HepG2 (cell line): ENCODE data around the gene LHFPL2. TPM values are rescaled to one million over a fixed set of nuclear protein-coding genes. Genes with fewer than 3 reads are reported as not detected.

Experiments
- ATAC-seq: fragments of 200-7000 bp; cut with Tn5 transposase; 3 replicates; pipeline ENCODE4 v1.9.1; 2020; ENCODE audit warnings: mild to moderate bottlenecking, moderate library complexity
- BruUV-seq: library from RNA; stranded (reverse); fragments of 400-500 nt; replicated peaks from 2 replicates; lab custom pipeline; 2021; lab: Mats Ljungman, UMichigan
- CTCF ChIA-PET: fragments of 300-600 bp; formaldehyde crosslinking; extraction: SDS; loops from one replicate; lab custom pipeline; 2021; ENCODE audit warnings: low total read pairs, inconsistent platforms, low intra/inter-chr PET ratio; lab: Yijun Ruan, JAX
- POLR2A ChIA-PET: fragments of 350-600 bp; sonication (Branson Sonifier 250); formaldehyde crosslinking; loops from one replicate; lab custom pipeline; 2020; ENCODE audit warnings: antibody characterized with exemption, inconsistent platforms; lab: Yijun Ruan, JAX
- DNase-seq: peaks from one replicate; pipeline ENCODE4 v3.0.0-alpha.2; 2015; ENCODE audit warnings: low spot score
- FAIRE-seq: peaks from 3 replicates; lab custom pipeline; 2011; peaks lifted over from hg19 to GRCh38; lab: Jason Lieb, UNC
- H2AFZ ChIP-seq: one replicate; pipeline ENCODE4 v1.6.1; 2011; ENCODE audit warnings: low read length, inconsistent platforms
- H3K27ac ChIP-seq: fragments of 300-600 bp; 3 replicates; pipeline ENCODE4 v1.8.0; 2011; ENCODE audit warnings: mixed run types, mild to moderate bottlenecking, mixed read lengths, low read length, inconsistent platforms; ENCODE audit not compliant: insufficient read depth; ENCODE audit errors: extremely low read length
- H3K27me3 ChIP-seq, 2 experiments: fragments of 200-600 bp in 1 of 2; 2 replicates in 1 of 2; 3 replicates in 1 of 2; pipeline versions ENCODE4 v1.6.0 to v1.8.0; 2011; ENCODE audit warnings: low read length in 2 of 2, mild to moderate bottlenecking in 2 of 2, moderate library complexity in 2 of 2, inconsistent platforms in 1 of 2; ENCODE audit not compliant: insufficient read depth in 2 of 2, control insufficient read depth in 1 of 2
- H3K36me3 ChIP-seq, 2 experiments: fragments of 200-600 bp in 1 of 2; replicated peaks in 1 of 2; 2 replicates in 1 of 2; 3 replicates in 1 of 2; pipeline versions ENCODE4 v1.5.1 to v1.8.0; 2011; ENCODE audit warnings: low read length in 2 of 2, inconsistent platforms in 1 of 2; ENCODE audit not compliant: insufficient read depth in 2 of 2, control insufficient read depth in 1 of 2
- H3K4me1 ChIP-seq: 2 replicates; pipeline ENCODE4 v1.5.1; 2012; ENCODE audit warnings: low read length, inconsistent platforms; ENCODE audit not compliant: insufficient read depth
- H3K4me2 ChIP-seq: 2 replicates; pipeline ENCODE4 v1.6.0; 2011; ENCODE audit warnings: low read depth, low read length, inconsistent platforms
- H3K4me3 ChIP-seq, 3 experiments: fragments of 200-600 bp in 1 of 3; sonication (generic), shearing (Covaris generic) in 1 of 3; replicated peaks in 1 of 3; 2 replicates each; pipeline ENCODE4 v1.5.1; 2011 to 2016; ENCODE audit warnings: low read length in 3 of 3, inconsistent platforms in 2 of 3, low read depth in 2 of 3, mild to moderate bottlenecking in 2 of 3, control low read depth in 1 of 3, mixed read lengths in 1 of 3; ENCODE audit not compliant: insufficient read depth in 1 of 3
- H3K79me2 ChIP-seq: one replicate; pipeline ENCODE4 v1.6.1; 2011; ENCODE audit warnings: low read length, inconsistent platforms; ENCODE audit not compliant: insufficient read depth
- H3K9ac ChIP-seq: 2 replicates; pipeline ENCODE4 v1.6.0; 2011; ENCODE audit warnings: mild to moderate bottlenecking, low read depth, low read length, inconsistent platforms; ENCODE audit not compliant: insufficient read depth
- H3K9me3 ChIP-seq: 2 replicates; pipeline ENCODE4 v1.5.1; 2012; ENCODE audit warnings: mild to moderate bottlenecking, low read length
- H4K20me1 ChIP-seq: 2 replicates; pipeline ENCODE4 v1.6.0; 2011; ENCODE audit warnings: inconsistent platforms, mild to moderate bottlenecking, low read length, moderate library complexity; ENCODE audit not compliant: insufficient read depth
- XRCC5 ChIP-seq: fragments of 200-400 bp; formaldehyde crosslinking; optimal IDR thresholded peaks from 2 replicates; pipeline ENCODE3; 2017; ENCODE audit warnings: mild to moderate bottlenecking, low read length
- ZNF138 ChIP-seq: sonication (generic); formaldehyde crosslinking; IDR thresholded peaks from 2 replicates; pipeline ENCODE4 v1.5.0; 2020; ENCODE audit warnings: mild to moderate bottlenecking, low read depth, missing genetic modification reagents
- ZNF615 ChIP-seq: sonication (generic); formaldehyde crosslinking; IDR thresholded peaks from 2 replicates; pipeline ENCODE4 v1.5.0; 2020; ENCODE audit warnings: mild to moderate bottlenecking, missing genetic modification reagents, borderline replicate concordance
- WGBS: methylation state at CpG from one replicate; pipeline ENCODE4 v1.1.6; 2017; ENCODE audit warnings: low lambda C conversion rate; 5-methylcytosine and 5-hydroxymethylcytosine counted together
- in situ Hi-C: cut with HindIII; loops from 2 replicates; pipeline ENCODE4 v1.10.0; 2017; ENCODE audit warnings: low pct_unique_long_range_greater_than_20kb; ENCODE audit not compliant: extremely low pct_ligation_motif_present
- intact Hi-C: fragments of 100-400 bp; cut with micrococcal nuclease; formaldehyde crosslinking; loops from one replicate; pipeline ENCODE4 v1.10.0; 2022; ENCODE audit not compliant: unreplicated experiment
- polyA plus RNA-seq, 8 experiments: library from polyadenylated mRNA; depleted of rRNA in 3 of 8; stranded (reverse) in 7 of 8; unstranded in 1 of 8; fragments of >200 nt; fragmentation: Illumina TruSeq in 4 of 8; extraction: Trizol in 4 of 8; gene quantifications; 2 replicates each; pipeline versions ENCODE4 v1.2.1 to v1.2.3, GENCODE V29; 2011 to 2016; ENCODE audit warnings: low read depth in 4 of 8, missing spikeins in 1 of 8, mixed read lengths in 1 of 8; ENCODE audit not compliant: insufficient read depth in 1 of 8
- total RNA-seq, 5 experiments: library from RNA; depleted of rRNA; stranded (reverse); fragments of >200 nt; fragmentation: Illumina TruSeq; extraction: Trizol; gene quantifications; 2 replicates each; pipeline ENCODE4 v1.2.3, GENCODE V29; 2016; ENCODE audit warnings: low read depth in 1 of 5
- TF ChIP-seq, protein P1 (sequence below): sonication (generic); formaldehyde crosslinking; IDR thresholded peaks from 2 replicates; pipeline ENCODE4 v1.8.1; 2023; ENCODE audit warnings: mild to moderate bottlenecking, missing genetic modification reagents
- TF ChIP-seq, protein P2 (sequence below): sonication (generic); formaldehyde crosslinking; IDR thresholded peaks from 2 replicates; pipeline ENCODE4 v1.4.0; 2020; ENCODE audit warnings: missing genetic modification reagents

Gene LHFPL2
- total and polyA plus RNA-seq, 2 of the 13 experiments (the other 11 are each of a cell fraction or from before 2014, with no cell fraction given): 6.0 to 20.0 TPM

DNA sequence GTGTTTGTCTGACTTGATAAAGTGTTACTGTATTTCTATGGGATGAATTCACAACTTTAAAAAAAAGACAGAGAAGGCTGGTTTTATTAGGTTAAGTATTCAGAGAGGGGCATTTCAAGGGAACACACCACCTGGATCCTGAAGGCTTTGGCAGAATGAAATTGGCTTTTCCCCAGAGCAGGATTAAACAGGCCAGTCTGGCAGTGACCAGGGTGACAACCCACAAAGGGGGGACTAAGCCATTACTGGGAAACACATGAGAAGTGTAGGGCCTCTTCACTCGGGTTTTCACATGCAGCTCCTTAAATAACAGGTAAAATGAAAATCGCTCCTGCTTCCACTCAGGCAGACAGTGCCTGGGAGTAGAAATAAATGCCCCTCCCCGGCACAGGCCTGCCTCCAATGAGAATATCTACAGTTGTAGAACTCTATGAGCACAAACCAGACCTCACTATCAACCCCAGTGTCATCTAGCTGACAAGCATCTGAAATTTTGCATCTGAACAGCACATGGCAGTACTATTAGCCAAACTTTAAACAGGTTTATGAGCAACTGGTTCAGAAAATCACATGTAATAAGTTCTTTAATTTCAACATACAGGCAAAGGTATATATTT lies 85.8 kb downstream of the LHFPL2 start:
- TF ChIP-seq ZNF615 (CRISPR knock-in tag): no peak
- no peak for TF ChIP-seq XRCC5
- TF ChIP-seq, protein P1, sequence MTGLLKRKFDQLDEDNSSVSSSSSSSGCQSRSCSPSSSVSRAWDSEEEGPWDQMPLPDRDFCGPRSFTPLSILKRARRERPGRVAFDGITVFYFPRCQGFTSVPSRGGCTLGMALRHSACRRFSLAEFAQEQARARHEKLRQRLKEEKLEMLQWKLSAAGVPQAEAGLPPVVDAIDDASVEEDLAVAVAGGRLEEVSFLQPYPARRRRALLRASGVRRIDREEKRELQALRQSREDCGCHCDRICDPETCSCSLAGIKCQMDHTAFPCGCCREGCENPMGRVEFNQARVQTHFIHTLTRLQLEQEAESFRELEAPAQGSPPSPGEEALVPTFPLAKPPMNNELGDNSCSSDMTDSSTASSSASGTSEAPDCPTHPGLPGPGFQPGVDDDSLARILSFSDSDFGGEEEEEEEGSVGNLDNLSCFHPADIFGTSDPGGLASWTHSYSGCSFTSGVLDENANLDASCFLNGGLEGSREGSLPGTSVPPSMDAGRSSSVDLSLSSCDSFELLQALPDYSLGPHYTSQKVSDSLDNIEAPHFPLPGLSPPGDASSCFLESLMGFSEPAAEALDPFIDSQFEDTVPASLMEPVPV (CRISPR knock-in tag): no peak
- TF ChIP-seq, protein P2, sequence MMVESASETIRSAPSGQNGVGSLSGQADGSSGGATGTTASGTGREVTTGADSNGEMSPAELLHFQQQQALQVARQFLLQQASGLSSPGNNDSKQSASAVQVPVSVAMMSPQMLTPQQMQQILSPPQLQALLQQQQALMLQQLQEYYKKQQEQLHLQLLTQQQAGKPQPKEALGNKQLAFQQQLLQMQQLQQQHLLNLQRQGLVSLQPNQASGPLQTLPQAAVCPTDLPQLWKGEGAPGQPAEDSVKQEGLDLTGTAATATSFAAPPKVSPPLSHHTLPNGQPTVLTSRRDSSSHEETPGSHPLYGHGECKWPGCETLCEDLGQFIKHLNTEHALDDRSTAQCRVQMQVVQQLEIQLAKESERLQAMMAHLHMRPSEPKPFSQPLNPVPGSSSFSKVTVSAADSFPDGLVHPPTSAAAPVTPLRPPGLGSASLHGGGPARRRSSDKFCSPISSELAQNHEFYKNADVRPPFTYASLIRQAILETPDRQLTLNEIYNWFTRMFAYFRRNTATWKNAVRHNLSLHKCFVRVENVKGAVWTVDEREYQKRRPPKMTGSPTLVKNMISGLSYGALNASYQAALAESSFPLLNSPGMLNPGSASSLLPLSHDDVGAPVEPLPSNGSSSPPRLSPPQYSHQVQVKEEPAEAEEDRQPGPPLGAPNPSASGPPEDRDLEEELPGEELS (CRISPR knock-in tag): no peak
- no peak for TF ChIP-seq ZNF138 (CRISPR knock-in tag)
- TF ChIP-seq, all 625 proteins: peak for 0
- no peak overlapping the region for H2AFZ ChIP-seq
- FAIRE-seq: no peak
- in situ Hi-C loops (no loop called here), intact Hi-C loops (no loop called here)
- no peak overlapping the region for H3K27ac ChIP-seq
- peaks cover 3 to 18% of the 10 kb centered on the region in 2 experiments; a peak in 2 of 5 replicates for H3K36me3 ChIP-seq
- DNase-seq: no peak
- POLR2A ChIA-PET: no interaction called here
- TSS peak; percentile 14 for BruUV-seq
- H3K9ac ChIP-seq: no peak overlapping the region
- WGBS: 96% methylated on average over 3 of the region's 3 CpGs
- no peaks in the 10 kb centered on the region for H3K9me3 ChIP-seq
- H3K4me3 ChIP-seq: no peak overlapping the region
- peaks cover 8% of the 10 kb centered on the region for H3K79me2 ChIP-seq
- H3K4me2 ChIP-seq: no peak overlapping the region
- no peaks in the 10 kb centered on the region for H3K27me3 ChIP-seq
- H4K20me1 ChIP-seq: no peaks in the 10 kb centered on the region
- CTCF ChIA-PET: no interaction called here
- no peak for ATAC-seq
- peaks cover 5% of the 10 kb centered on the region; the same call in 1 of the 2 replicates for H3K4me1 ChIP-seq
